HG02943 (cell line): ENCODE results near the gene HIVEP3.

Source experiments
- ATAC-seq: cut with Tn5 transposase; IDR thresholded peaks from one replicate; pipeline ENCODE4 v1.9.1; 2021; ENCODE audit warnings: mild to moderate bottlenecking, low read depth, moderate library complexity; ENCODE audit not compliant: unreplicated experiment

The HIVEP3 gene

GRCh38 chr1:41720861-41721410 is 197.8 kb downstream of the HIVEP3 start:
- ATAC-seq = no peak

- no peak for ATAC-seq
These were observed 199.1 kb downstream of the HIVEP3 start for GRCh38 chr1:41719590-41719989.

GRCh38 chr1:41719128-41719527 is 199.6 kb downstream of the HIVEP3 start:
- no peak for ATAC-seq

GRCh38 chr1:41718497-41718896 is 200.2 kb downstream of the HIVEP3 start:
- ATAC-seq = no peak

DNA sequence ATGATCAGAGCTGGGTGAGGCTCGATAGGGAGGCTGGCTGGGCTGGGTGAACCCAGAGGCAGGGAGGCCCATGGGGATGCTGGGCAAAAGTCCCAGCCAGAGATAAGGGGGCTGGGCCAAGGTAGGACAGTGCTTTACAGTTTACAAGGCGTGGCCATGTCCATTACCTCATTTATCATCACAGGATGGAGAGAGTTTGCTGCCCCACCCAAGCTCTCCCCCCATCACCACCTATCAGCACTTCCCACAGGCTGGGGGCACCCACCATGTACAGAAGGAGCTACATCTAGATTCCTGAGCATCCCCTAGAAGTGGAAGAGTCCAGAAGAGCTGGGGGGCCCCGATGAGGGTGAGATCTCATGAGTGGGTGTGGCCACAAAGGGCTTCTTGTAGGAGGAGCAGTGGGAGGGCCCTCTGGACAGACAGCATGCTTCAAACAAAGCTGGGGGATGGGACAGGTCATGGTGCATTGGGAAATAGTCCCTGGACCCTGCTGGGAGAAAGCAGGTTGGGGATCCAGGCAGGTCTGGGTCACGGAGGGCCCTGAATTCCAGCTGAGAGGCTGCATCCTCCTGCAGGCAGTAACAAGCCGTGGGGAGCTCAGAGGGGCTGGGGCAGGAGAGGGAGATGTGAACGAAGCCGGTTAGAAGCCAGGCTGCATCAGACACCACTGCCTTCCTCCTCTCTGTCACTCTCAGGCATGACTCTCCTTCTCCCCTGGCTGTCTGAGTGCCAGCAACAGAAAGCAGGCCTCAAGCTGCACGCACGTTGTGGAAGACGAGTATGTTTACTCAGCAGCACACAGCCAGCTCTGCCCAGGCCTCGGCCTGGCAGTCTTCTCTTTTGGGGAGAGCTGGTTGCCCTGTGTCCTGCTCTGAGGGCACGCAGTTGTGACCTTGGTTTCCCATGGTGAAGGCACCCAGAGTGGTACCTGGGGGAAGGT is 202.3 kb downstream of the HIVEP3 start:
- no peak for ATAC-seq

DNA sequence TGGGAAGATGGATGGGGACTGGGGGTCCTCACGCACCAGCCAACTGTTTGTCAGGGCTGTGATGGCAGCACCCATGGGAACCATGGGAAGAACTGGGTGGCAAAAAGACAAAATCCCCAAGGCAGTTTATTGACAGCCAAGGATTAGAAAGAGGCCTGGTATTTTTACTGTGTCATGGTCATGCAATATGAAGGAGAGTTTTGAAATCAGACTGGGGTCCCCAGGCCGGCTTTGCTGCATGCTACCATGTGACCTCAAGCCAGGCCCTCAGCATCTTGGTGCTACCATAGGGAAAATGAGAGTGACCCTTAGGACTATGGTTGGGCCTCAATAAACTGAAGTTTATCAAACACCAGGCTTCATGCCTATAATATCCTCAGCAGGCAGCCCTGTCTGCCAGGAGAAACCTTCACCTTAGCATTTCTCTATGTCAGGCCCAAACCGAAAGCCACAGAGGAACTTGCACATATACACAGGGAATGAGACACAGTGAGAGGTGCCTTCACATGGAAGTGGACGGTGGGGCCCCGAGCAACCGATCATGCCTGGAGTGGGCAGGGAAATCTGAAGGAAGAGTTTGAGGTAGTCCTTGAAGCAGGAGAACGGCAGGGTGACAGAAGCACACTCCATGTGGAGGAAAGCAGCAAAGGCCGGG is 203.2 kb downstream of the HIVEP3 start:
- no peak for ATAC-seq

DNA sequence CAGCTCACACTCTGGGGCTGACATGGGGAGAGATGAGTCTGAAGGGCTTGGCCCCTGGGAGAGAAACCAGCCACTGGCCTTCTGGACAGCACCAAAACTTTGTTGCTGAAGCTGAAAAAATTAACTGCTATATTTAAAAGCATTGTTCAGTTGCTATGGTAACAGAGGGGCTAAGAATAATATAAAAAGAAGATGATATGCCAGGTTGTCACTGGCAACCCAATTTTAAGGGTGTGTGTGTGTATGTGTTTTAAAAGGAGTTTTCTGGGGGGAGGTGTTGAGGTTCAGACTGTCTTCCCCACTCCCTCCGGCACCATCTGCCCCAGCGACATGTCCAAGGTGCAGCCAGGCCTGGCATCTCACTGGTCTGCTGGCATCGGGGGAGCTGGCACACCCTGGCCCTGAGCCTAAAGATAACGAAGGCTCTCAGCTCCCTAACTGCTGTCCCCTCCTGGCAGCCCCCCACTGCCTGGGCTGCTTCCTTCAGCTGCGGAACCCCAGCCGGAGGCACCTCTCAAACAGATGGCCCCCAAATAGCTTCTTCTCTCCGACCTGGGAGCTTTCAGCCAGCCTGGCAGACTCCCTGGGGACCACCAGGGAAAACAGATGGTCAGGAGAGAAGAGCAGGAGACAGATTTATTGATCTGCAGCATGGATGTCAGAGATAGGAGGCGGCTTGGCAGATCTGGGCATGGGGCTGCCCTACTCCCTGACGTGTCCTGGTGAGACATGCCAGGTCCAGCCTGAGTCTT is 203.9 kb downstream of the HIVEP3 start:
- no peak for ATAC-seq

DNA sequence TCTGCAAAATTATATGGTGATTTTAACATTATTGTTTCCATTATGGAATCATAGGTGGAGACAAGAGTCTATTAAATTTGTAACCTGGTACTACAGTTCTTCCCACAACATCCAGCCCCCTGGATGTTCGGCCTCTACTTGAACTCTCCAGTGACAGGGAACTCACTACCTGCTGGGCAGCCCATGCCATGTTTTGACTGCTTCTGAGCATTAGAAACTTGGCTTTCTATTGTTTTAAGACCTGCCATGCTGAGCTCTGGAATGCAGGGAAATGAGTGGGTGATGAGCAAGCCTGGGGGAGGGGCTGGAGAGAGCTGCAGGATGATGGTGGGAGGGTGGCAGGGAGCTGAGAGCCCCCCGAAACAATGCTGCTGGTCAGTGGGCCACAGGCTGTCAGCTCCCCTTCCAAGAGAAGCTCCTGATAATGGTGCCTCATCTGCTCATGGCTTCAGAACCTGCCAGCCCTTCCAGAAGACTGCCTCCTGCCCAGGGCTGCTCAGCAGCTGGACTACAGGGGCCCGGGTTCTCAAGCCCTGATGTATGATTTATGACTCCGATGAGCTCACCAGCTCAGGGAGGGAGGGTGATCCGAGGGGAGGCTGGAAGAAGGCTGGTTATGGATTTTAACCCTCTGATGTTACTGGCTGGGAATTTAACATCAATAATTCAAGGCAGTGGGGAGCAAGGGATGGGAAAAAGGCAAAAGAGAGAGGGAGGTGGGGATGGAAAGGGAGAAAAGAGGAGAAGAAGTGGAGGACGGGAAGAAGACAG is 205.0 kb downstream of the HIVEP3 start:
- no peak for ATAC-seq

DNA sequence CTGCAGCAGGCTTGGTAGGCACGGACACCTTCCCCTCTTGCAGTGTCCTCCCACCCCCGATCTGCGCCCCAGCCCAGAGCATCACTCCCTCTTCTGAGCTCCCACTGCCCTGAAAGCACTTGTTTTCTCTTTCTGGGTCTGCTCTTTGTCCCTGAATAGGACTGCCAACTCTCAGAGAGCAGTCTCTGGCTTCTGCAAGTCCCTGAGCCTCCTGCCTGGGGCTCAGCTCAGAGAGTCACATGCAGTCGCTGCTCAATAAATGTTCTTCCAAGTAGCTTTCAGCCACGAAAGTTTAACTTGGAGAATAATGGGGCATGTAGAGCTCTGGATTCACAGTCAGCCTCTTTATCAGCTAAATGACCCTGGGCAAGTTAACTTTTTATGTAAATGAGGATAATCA is 205.6 kb downstream of the HIVEP3 start:
- ATAC-seq = no peak

DNA sequence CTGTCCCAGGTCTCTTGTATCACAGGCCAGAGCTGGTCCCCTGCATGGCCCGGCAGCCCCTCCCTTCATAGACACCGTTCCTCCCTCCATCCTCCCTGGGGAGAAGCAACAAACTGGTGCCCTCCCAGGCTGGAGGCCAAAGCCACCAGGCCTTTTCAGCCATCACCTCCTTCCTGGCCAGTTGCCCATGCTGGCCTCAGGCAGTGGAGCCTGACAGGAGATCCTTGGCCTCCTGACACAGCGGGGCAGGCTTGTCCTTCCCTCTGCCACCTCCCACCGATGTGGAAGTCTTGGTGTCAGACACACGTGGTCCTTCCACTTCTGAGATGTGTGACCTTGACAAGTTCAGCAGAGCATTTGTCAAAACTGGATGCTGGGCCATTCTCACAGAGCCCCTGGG is 206.0 kb downstream of the HIVEP3 start:
- ATAC-seq = no peak

DNA sequence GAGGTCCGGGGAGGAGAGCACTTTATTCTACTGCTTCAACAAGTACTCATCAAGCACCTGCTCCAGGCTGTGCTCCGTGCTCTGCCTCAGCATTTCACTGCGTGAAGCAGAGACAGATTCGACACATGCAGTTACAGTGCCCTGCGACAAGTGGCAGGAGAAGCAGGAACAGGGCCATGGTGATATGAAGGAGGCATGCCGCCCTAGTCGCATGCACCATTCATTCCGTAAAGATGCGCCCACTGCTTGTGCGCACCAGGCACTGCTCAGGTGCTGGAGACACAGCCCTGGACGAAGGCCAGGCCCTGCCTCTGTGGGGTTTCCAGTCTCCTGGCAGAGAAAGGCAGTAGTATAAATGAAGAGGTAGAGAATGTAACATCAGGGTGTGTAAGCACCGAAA is 206.6 kb downstream of the HIVEP3 start:
- no peak for ATAC-seq

DNA sequence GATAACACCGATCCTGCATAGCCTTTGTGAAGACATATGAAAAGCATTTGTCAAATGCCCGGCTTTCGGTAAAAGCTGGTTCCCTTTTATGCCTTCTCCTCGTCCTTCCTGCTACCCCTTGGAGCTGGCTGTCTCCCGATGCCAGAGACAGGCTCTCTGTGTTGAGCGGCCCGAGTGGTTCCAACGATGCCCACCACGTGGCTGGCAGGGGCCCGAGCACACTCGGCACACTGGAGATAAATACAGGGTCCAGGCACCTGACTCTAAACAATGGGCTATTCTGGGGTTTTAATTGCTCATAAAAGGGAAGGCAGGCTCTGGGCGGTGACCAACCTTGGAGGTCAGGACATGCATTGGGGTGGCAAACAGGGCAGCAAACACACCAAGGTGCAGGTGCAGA is 207.1 kb downstream of the HIVEP3 start:
- ATAC-seq = no peak

DNA sequence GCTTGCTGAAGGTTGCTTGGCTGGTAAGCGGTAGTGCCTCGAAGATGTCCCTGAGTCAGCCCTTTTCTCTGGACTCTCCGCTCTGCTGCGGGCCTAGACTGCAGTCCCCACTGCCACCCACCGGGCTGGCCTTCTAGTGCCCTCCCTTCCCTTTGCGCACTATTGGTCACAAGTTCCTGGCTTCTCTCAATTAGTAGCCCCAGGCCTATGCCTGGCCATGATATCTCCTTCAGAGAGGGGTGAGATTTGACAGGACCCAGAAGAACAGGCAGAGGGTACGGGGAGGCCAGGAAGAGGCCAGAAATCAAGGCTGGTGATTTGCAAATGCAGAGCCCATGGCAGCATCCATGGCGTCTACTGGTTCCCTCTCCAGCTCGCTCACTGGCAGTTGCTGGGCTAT is 207.7 kb downstream of the HIVEP3 start:
- ATAC-seq = no peak

GRCh38 chr1:41709873-41710272 is 208.8 kb downstream of the HIVEP3 start:
- no peak for ATAC-seq

DNA sequence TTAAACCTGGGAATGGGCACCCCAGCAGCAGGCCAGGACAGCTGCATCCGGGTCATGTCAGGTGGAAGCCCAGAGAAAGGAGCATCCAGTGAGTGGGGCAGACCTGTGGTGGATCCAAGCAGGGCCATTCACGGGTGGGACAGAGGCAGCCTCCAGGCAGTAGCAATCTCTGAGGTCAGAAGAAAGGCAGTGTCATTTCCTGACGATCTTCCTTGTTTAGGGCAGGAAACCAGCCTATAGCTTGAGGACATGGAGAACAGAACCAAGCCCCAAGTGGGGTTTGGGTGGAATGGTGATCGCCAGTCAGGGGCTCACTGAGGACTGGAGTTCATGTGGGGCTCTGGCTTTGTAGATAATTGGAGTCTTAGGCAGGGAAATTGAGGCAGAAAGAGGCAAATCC is 209.4 kb downstream of the HIVEP3 start:
- no peak for ATAC-seq

DNA sequence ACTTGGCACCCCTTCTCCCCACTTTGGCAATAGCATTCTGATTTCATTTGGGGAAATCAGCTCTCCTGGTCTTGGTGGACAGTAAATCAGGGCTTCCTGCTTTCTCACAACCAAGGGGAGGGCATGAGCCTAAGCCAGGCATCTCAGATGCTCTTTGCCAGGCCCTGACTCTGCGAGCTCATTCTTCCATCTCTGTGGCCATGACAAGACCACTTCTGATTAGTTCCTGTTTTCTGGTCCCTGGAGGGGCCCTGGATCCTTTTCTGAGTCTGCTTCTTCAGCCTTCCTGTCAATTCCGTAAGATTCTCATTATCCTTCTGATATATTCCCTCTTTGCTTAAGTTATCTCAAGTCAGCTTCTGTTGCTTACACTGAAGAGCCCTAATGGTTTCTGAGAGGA is 210.4 kb downstream of the HIVEP3 start:
- no peak for ATAC-seq

DNA sequence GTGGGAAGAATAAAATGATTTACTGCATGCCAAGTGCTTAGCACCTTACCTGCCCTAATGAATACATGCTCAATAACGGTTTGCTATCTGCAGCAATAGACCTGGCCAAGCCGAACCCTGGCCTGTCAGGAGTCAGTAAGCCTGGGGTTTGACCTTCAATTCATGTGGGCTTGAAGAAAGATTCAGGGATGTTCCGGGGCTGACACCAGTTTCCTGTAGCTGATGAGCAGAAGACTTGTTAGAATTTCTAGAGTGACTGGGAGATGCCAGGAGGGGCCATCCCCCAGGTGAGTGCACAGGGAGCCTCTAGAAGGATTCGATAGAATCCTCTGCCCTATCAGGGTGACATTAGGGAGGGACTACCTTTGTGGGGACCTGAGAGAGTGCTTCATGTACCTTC is 210.9 kb downstream of the HIVEP3 start:
- ATAC-seq = no peak

GRCh38 chr1:41705798-41706197 is 212.9 kb downstream of the HIVEP3 start:
- no peak for ATAC-seq

- no peak for ATAC-seq
These were observed 214.5 kb downstream of the HIVEP3 start for GRCh38 chr1:41704196-41704595.

- no peak for ATAC-seq
These were observed 216.0 kb downstream of the HIVEP3 start for GRCh38 chr1:41702771-41703170.
